SK-N-SH treated with all-trans-retinoic acid at 6 μM for 48 hours (cell line): ENCODE results near the gene DNAH11.

Experiments used
- ATAC-seq: fragments of 200-7000 bp; cut with Tn5 transposase; 3 replicates; pipeline ENCODE4 v1.9.1; 2020; ENCODE audit warnings: mild to moderate bottlenecking, moderate library complexity
- ARNTL ChIP-seq: fragments of 450-650 bp; formaldehyde crosslinking; IDR thresholded peaks from 2 replicates; pipeline ENCODE4 v1.5.0; 2020; ENCODE audit warnings: low read depth, mild to moderate bottlenecking, moderate library complexity, borderline replicate concordance
- BACH2 ChIP-seq: fragments of 250-450 bp; sonication (Bioruptor Pico); IDR thresholded peaks from 2 replicates; pipeline ENCODE4 v1.9.0; 2021; ENCODE audit warnings: mild to moderate bottlenecking, borderline replicate concordance
- CSDC2 ChIP-seq: fragments of 250-450 bp; sonication (Bioruptor Pico); IDR thresholded peaks from 2 replicates; pipeline ENCODE4 v1.5.0; 2020; ENCODE audit warnings: mild to moderate bottlenecking, moderate library complexity
- ESRRG ChIP-seq: fragments of 250-450 bp; sonication (Bioruptor Pico); IDR thresholded peaks from 2 replicates; pipeline ENCODE4 v1.6.1; 2021; ENCODE audit warnings: mild to moderate bottlenecking
- GLIS3 ChIP-seq: fragments of 250-450 bp; sonication (Bioruptor Pico); IDR thresholded peaks from 2 replicates; pipeline ENCODE4 v1.5.0; 2020; ENCODE audit warnings: mild to moderate bottlenecking, moderate library complexity
- ISL1 ChIP-seq: fragments of 250-450 bp; sonication (Bioruptor Pico); IDR thresholded peaks from 2 replicates; pipeline ENCODE4 v2.1.2; 2022; ENCODE audit warnings: mild to moderate bottlenecking, moderate library complexity
- OSR1 ChIP-seq: fragments of 250-450 bp; sonication (Bioruptor Pico); IDR thresholded peaks from 2 replicates; pipeline ENCODE4 v1.8.0; 2022; ENCODE audit warnings: moderate library complexity, mild to moderate bottlenecking, inconsistent platforms
- PPARA ChIP-seq: fragments of 250-450 bp; sonication (Bioruptor Pico); IDR thresholded peaks from 2 replicates; pipeline ENCODE4 v1.5.0; 2020; ENCODE audit warnings: mild to moderate bottlenecking, borderline replicate concordance
- RARB ChIP-seq: fragments of 250-450 bp; sonication (Bioruptor Pico); IDR thresholded peaks from 2 replicates; pipeline ENCODE4 v1.8.0; 2021; ENCODE audit warnings: mild to moderate bottlenecking, moderate library complexity
- TCF4 ChIP-seq: fragments of 250-450 bp; sonication (Bioruptor Pico); IDR thresholded peaks from 2 replicates; pipeline ENCODE4 v1.8.0; 2021; ENCODE audit warnings: mild to moderate bottlenecking, moderate library complexity, borderline replicate concordance
- TOX ChIP-seq: fragments of 250-450 bp; sonication (Bioruptor Pico); IDR thresholded peaks from 2 replicates; pipeline ENCODE4 v1.8.0; 2021; ENCODE audit warnings: mild to moderate bottlenecking, moderate library complexity, borderline replicate concordance
- ZC3H10 ChIP-seq: fragments of 250-450 bp; sonication (Bioruptor Pico); IDR thresholded peaks from 2 replicates; pipeline ENCODE4 v1.5.1; 2021; ENCODE audit warnings: mild to moderate bottlenecking, moderate library complexity
- ZFP3 ChIP-seq: fragments of 250-450 bp; sonication (Bioruptor Pico); IDR thresholded peaks from 2 replicates; pipeline ENCODE4 v1.5.0; 2020; ENCODE audit warnings: mild to moderate bottlenecking, moderate library complexity
- ZFP30 ChIP-seq: fragments of 450-650 bp; formaldehyde crosslinking; IDR thresholded peaks from 2 replicates; pipeline ENCODE4 v1.5.0; 2022; ENCODE audit warnings: mild to moderate bottlenecking, moderate library complexity
- ZNF565 ChIP-seq: fragments of 450-650 bp; formaldehyde crosslinking; conservative IDR thresholded peaks from 2 replicates; pipeline ENCODE4 v1.5.0; 2020; ENCODE audit warnings: low read depth, mild to moderate bottlenecking, moderate library complexity
- ZNF70 ChIP-seq: fragments of 450-650 bp; formaldehyde crosslinking; IDR thresholded peaks from 2 replicates; pipeline ENCODE4 v1.5.0; 2020; ENCODE audit warnings: mild to moderate bottlenecking, moderate library complexity
- ZNF8 ChIP-seq: fragments of 450-650 bp; formaldehyde crosslinking; IDR thresholded peaks from 2 replicates; pipeline ENCODE4 v1.5.0; 2020; ENCODE audit warnings: mild to moderate bottlenecking, moderate library complexity
- TF ChIP-seq, protein P1 (sequence below): fragments of 250-450 bp; sonication (Bioruptor Pico); IDR thresholded peaks from 2 replicates; pipeline ENCODE4 v1.8.0; 2020; ENCODE audit warnings: mild to moderate bottlenecking, moderate library complexity, borderline replicate concordance
- TF ChIP-seq, protein P2 (sequence below): fragments of 250-450 bp; sonication (Bioruptor Pico); IDR thresholded peaks from 2 replicates; pipeline ENCODE4 v1.5.0; 2020; ENCODE audit warnings: mild to moderate bottlenecking, moderate library complexity
- TF ChIP-seq, protein P3 (sequence below): fragments of 250-450 bp; sonication (Bioruptor Pico); IDR thresholded peaks from 2 replicates; pipeline ENCODE4 v1.8.0; 2021; ENCODE audit warnings: low read depth, mild to moderate bottlenecking, moderate library complexity, borderline replicate concordance
- TF ChIP-seq, protein P4 (sequence below): fragments of 250-450 bp; sonication (Bioruptor Pico); IDR thresholded peaks from 2 replicates; pipeline ENCODE4 v1.5.1; 2021; ENCODE audit warnings: mild to moderate bottlenecking, moderate library complexity

DNAH11 gene

DNA sequence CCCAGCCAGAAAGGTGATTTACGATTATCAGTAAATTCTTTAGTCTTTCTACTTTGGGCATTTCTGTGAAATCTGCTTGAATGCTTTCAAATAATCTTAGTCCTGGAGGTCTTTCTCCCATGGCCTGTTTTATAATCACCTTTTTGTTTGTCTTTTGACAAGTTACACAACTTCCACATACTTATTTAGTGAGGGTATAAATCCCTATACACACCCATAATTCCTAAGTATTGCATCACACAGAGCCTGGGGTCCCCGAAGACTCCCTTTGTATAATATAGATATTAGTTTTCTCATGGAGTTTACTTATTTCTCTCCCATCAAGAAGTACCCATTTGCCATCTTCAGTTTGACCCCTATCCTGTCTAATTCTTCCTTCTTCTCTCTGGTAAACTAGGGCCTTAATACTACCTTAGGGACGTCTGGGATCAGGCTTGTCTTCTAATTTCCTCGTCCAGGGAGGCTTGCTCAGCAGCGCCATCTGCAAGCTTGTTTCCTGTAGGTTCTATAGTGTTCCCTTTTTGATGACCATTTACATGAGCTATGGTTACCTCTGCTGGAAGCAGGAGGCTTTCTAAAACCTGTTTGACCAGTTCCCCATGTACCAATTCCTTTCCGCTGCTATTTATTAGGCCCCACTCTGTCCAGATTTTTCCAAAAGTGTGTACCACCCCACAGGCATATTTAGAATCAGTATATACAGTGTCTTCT, 8.1 kb downstream of the DNAH11 start (continued):
- TF ChIP-seq, protein P1, sequence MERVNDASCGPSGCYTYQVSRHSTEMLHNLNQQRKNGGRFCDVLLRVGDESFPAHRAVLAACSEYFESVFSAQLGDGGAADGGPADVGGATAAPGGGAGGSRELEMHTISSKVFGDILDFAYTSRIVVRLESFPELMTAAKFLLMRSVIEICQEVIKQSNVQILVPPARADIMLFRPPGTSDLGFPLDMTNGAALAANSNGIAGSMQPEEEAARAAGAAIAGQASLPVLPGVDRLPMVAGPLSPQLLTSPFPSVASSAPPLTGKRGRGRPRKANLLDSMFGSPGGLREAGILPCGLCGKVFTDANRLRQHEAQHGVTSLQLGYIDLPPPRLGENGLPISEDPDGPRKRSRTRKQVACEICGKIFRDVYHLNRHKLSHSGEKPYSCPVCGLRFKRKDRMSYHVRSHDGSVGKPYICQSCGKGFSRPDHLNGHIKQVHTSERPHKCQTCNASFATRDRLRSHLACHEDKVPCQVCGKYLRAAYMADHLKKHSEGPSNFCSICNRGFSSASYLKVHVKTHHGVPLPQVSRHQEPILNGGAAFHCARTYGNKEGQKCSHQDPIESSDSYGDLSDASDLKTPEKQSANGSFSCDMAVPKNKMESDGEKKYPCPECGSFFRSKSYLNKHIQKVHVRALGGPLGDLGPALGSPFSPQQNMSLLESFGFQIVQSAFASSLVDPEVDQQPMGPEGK (CRISPR knock-in tag) = no peak

DNA sequence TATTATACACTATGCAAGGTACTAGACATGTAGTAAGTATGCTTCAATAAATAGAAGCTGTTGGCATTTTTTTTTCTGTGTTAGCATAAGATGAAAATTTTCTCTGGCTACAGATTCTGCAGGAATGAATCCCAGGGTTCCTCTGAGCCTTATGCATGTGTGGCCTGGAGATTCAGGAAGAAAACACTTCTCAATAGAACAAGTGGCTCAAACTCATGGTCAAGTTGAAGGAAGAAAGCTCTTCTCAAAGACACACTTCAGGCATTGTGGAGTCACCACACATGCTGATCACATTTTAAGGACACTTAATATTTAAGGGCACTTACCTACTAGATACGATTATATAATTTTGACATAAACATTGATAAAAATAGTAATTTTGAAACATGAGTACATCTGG, 19.5 kb downstream of the DNAH11 start:
- TF ChIP-seq TOX (CRISPR knock-in tag) (no peak), GLIS3 (CRISPR knock-in tag) (no peak), OSR1 (CRISPR knock-in tag) (no peak), RARB (CRISPR knock-in tag) (no peak), ZNF8 (CRISPR knock-in tag) (no peak), TCF4 (CRISPR knock-in tag) (no peak), ARNTL (CRISPR knock-in tag) (no peak), ESRRG (CRISPR knock-in tag) (no peak), ZNF565 (CRISPR knock-in tag) (no peak), PPARA (CRISPR knock-in tag) (no peak), CSDC2 (CRISPR knock-in tag) (no peak), BACH2 (CRISPR knock-in tag) (no peak), ZFP30 (CRISPR knock-in tag) (no peak), ZC3H10 (CRISPR knock-in tag) (no peak), ISL1 (CRISPR knock-in tag) (no peak)
- TF ChIP-seq, protein P1 (CRISPR knock-in tag) = no peak
- TF ChIP-seq, protein P2, sequence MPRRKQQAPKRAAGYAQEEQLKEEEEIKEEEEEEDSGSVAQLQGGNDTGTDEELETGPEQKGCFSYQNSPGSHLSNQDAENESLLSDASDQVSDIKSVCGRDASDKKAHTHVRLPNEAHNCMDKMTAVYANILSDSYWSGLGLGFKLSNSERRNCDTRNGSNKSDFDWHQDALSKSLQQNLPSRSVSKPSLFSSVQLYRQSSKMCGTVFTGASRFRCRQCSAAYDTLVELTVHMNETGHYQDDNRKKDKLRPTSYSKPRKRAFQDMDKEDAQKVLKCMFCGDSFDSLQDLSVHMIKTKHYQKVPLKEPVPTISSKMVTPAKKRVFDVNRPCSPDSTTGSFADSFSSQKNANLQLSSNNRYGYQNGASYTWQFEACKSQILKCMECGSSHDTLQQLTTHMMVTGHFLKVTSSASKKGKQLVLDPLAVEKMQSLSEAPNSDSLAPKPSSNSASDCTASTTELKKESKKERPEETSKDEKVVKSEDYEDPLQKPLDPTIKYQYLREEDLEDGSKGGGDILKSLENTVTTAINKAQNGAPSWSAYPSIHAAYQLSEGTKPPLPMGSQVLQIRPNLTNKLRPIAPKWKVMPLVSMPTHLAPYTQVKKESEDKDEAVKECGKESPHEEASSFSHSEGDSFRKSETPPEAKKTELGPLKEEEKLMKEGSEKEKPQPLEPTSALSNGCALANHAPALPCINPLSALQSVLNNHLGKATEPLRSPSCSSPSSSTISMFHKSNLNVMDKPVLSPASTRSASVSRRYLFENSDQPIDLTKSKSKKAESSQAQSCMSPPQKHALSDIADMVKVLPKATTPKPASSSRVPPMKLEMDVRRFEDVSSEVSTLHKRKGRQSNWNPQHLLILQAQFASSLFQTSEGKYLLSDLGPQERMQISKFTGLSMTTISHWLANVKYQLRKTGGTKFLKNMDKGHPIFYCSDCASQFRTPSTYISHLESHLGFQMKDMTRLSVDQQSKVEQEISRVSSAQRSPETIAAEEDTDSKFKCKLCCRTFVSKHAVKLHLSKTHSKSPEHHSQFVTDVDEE (CRISPR knock-in tag) = no peak
- TF ChIP-seq, protein P3, sequence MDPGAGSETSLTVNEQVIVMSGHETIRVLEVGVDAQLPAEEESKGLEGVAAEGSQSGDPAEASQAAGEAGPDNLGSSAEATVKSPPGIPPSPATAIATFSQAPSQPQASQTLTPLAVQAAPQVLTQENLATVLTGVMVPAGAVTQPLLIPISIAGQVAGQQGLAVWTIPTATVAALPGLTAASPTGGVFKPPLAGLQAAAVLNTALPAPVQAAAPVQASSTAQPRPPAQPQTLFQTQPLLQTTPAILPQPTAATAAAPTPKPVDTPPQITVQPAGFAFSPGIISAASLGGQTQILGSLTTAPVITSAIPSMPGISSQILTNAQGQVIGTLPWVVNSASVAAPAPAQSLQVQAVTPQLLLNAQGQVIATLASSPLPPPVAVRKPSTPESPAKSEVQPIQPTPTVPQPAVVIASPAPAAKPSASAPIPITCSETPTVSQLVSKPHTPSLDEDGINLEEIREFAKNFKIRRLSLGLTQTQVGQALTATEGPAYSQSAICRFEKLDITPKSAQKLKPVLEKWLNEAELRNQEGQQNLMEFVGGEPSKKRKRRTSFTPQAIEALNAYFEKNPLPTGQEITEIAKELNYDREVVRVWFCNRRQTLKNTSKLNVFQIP (CRISPR knock-in tag) = no peak
- TF ChIP-seq, protein P4, sequence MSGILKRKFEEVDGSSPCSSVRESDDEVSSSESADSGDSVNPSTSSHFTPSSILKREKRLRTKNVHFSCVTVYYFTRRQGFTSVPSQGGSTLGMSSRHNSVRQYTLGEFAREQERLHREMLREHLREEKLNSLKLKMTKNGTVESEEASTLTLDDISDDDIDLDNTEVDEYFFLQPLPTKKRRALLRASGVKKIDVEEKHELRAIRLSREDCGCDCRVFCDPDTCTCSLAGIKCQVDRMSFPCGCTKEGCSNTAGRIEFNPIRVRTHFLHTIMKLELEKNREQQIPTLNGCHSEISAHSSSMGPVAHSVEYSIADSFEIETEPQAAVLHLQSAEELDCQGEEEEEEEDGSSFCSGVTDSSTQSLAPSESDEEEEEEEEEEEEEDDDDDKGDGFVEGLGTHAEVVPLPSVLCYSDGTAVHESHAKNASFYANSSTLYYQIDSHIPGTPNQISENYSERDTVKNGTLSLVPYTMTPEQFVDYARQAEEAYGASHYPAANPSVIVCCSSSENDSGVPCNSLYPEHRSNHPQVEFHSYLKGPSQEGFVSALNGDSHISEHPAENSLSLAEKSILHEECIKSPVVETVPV (CRISPR knock-in tag) = no peak
- ATAC-seq = no peak

DNA sequence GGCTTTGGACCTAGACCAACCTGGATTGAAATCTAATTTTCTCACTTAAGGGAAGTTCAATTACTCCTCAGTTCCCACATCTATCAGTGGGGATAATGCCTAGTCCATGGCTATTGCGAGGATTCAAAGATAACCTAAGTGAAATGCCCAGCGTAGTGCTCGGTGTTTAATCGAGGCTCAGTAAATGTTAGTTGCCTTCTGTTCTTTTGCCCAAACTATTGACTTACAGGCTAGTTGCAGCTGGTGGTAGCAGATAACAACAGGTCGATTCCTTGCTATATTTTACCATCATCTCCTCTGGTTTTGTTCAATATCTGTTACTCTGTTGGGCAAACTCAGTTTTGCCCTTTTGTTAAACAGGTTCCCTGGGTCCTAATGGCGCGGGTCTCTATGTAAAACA, 22.8 kb downstream of the DNAH11 start:
- no peak for ATAC-seq
- TF ChIP-seq ZNF70 (no peak), ZNF8 (CRISPR knock-in tag) (no peak), TCF4 (CRISPR knock-in tag) (no peak), ZFP3 (CRISPR knock-in tag) (no peak), BACH2 (CRISPR knock-in tag) (no peak), ARNTL (CRISPR knock-in tag) (no peak), ZFP30 (CRISPR knock-in tag) (no peak)
- TF ChIP-seq, protein P3 (CRISPR knock-in tag) = no peak
- TF ChIP-seq, protein P2 (CRISPR knock-in tag) = no peak
